MM.1S (cell line): ENCODE results near the gene PRKAG3.

Experiments
- EZH2 ChIP-seq: fragments of 300-600 bp; sonication (generic); optimal IDR thresholded peaks from 2 replicates; pipeline ENCODE3; 2017; ENCODE audit warnings: low read depth, mild to moderate bottlenecking, antibody characterized with exemption, low read length, mixed read lengths
- TF ChIP-seq, protein P1 (sequence below): fragments of 300-600 bp; sonication (generic); IDR thresholded peaks from 2 replicates; pipeline ENCODE4 v1.5.1; 2016; ENCODE audit warnings: antibody characterized with exemption, low read length, mixed read lengths

GRCh38 chr2:218831378-218831990, at the start of gene PRKAG3:
- TF ChIP-seq EZH2: no peak
- TF ChIP-seq, protein P1, sequence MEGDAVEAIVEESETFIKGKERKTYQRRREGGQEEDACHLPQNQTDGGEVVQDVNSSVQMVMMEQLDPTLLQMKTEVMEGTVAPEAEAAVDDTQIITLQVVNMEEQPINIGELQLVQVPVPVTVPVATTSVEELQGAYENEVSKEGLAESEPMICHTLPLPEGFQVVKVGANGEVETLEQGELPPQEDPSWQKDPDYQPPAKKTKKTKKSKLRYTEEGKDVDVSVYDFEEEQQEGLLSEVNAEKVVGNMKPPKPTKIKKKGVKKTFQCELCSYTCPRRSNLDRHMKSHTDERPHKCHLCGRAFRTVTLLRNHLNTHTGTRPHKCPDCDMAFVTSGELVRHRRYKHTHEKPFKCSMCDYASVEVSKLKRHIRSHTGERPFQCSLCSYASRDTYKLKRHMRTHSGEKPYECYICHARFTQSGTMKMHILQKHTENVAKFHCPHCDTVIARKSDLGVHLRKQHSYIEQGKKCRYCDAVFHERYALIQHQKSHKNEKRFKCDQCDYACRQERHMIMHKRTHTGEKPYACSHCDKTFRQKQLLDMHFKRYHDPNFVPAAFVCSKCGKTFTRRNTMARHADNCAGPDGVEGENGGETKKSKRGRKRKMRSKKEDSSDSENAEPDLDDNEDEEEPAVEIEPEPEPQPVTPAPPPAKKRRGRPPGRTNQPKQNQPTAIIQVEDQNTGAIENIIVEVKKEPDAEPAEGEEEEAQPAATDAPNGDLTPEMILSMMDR: no peak
